SW480 (cell line): ENCODE results near the gene PDE6D.
"Not testable (repeated sequence)": the region's sequence is repeated elsewhere in the genome, so short reads cannot be mapped to it uniquely, and the experiment has no call there.

Experiments
- DNase-seq: peaks from one replicate; pipeline ENCODE4 v3.0.0-alpha.2; 2016; ENCODE audit warnings: low spot score

The PDE6D gene

DNA sequence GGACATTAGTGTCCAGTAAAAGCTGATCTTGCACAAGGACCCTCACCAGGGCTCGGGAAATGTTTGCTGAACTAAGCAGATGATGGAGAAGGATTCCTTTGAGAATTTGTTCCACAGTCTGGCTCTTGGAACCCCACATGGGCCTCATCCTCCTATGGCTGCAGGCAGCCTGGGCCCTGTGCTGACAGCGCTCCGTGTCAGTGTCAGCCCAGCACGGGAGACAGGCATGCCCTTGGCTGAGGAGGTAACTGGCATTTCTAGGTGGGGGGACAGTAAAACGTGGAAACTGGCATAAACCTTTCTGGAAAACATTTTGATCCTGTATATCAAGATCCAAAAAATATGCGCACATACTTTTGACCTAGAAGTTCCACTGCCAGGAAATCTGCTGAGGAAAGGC lies 62.3 kb downstream of the PDE6D start:
- no peak for DNase-seq

DNA sequence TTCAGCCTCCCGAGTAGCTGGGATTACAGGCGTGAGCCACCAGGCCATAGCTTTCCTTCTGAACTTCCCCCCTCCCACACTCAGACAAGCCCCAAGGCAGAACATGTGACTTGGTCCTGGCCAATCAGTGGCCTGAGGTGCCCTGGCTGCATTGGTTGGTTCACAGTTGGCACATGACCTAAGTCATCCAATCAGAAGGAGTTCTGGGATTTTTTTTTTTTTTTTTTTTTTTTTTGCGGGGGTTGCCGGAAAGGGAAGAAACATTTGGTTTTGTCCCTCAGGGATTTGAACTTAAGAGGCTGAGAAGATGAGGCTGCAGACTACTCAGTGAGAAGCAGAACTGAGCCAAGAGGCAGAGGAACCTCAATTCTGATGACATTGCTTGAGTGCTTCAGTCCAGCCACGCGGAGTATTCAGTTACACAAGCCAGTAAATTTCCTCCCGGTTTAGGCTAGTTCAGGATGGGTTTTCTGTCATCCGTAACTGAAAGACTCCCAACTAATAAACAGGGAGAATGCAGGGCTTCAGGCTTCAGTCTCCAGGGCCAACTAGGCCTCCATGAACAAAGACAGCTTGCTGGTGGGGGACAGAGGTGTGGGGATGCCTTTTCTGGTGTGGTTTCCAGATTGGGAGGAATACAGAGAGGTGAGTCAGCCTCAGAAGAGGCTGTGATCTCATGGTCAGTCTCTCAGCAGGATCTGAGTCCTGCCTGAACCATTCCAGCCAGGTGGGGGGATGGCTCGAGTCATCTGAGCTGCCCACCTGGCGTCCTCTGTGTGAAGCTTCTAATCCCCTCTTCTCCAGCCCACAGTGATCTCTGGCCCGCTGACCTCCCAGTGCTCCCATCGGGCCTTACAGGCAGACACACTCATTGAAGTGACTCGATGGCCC lies 63.6 kb downstream of the PDE6D start:
- no peak for DNase-seq

DNA sequence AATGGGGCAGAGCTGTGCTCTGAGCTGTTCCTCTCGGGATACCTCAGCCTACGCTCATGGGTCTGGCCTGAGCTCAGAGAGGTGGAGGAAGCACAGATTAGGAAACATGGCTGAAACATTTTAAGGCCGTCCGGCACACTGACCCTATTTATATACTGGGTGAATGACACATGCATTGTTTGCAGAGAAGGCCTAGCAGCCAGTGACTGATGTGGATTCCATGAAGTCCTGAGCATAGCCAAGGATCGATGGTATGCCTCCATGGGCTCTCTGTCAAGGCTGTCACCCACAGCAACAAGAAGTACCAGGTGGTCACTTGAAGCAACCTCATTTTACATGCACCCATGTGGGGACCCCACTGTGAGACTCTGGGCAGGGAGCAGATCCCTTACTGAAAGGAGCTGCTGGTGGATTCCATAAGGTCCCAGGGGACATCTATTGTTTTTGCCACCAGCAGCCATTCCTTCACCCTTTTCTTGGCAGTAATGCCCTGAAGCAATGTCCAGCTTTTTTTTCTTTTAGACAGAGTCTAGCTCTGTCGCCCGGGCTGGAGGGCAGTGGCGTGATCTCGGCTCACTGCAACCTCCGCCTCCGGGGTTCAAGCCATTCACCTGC lies 64.3 kb downstream of the PDE6D start:
- no peak for DNase-seq

DNA sequence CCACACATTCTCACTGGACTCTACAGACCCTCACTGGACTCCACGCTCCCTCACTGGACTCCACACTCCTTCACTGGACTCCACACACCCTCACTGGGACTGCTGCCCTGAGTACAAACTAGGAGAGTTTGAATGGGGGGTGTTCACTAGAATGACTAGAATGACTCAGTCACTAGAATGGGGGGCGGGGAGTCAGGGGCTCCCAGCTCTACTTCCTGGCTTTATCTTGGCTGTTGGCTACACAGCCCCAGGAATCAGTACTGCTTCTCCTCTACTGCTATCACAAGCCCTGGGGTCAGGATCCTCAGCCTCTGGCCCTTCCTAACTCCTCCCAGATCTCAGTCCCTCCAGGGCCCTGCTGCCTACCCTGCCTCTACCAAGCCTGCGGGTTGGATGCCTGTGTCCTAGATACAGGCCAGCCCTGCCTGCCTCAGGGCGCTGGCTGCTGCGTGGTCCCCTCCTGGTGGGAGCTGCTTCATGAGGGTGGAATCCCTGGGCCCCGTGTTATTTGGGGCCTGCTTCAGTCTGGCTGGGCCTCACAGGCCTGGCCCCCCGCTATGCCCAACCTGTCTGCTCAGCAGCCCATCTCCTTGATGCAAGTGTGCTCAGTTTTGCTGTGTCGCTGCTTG lies 65.0 kb downstream of the PDE6D start:
- no peak for DNase-seq

DNA sequence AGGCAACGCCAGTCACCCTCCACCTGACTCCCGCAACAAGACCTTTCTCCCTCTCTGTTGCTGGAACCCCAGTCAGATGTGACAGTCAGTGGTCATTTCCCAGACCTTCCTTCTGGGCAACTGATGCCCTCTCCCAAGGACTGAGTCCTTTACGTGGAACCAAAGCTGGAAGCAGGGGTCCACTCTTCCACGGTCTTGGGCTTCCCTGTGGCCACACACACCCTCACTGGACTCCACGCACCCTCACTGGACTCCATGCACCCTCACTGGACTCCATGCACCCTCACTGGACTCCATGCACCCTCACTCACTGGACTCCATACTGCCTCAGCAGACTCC lies 65.6 kb downstream of the PDE6D start:
- DNase-seq: no peak

DNA sequence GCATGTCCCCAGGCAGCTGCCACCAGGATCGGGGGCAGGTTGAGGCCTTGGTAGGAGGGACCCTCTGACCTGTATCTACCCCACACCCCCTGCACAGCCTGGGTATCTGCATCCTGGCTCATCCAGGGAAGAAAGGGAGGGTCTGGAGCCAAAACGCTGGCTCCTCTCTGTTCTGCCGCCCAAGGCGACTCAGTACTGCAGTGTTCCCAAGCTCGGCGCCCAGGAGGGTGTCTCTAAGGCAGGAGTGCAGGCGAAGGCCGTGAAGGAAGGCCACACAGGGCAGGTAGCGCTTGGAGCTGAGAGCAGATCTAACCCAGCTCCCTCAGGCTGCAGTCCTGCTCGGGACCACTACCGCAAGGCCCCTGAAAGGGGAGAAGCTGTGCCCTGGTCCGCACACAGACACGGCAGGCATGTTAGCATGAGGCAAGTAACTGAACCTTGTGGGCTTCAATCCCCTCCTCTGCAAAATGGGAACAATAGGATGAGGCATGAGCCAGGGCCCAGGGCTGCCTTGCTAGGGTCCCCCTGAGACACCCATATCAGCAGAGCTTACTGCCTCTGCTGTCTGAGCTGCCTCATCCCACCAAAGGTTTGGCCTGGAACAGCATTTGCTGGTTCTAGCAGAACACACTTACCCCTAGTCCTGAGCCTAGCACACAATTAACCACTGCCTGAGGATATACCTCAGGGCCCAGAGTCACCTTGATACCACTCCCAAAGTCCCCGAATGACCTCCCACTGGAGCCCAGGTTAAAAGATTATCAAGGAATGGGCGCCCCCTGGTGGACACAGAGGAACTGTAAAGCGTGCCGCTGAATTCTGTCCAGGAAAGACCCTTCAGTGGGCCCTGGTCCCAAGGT lies 66.2 kb downstream of the PDE6D start:
- DNase-seq: peak; percentile 68

DNA sequence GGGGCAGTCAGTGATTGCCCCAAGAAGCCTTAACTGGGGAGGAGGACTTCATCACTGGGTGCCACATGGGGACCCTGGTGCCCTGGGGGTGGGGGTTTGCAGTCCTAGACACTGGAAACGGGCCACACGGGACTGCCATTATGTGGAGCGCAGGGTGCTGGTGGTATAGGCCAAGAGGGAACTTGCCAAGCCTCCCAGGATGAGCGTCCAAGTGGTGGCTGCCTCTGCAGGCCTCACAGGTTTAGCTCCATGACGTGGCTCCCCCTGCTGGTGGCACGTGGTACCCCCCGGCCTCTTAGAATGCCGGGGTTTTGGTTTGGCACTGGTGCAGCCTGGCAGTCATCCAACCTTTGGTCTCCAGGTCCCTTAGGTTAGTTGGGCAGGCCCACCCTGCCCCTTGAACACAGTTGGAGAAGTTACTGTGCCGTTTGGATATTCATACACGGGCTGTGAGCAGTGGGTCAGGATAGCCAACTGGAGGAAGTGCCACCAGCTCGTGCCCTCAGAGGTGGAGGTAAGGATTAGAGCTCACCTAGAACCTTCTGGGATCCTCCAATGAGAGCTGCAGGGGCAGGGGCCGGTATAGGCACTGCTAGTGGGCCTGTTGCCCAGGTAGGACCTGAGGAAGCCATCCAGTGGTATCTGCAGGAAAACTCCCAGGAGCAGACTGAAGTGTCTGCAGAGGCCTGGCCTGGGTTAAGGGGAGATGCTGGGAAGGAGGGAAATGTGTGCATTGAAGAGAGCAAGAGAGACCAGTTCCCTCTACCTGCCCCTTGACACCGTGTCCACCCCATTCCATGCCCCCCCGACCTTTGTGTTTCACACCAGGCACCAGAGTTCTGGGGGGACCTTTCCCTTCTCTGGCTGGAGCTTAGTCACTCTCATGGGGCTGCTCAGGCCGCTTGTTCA lies 67.1 kb downstream of the PDE6D start:
- peak; percentile 73 for DNase-seq

DNA sequence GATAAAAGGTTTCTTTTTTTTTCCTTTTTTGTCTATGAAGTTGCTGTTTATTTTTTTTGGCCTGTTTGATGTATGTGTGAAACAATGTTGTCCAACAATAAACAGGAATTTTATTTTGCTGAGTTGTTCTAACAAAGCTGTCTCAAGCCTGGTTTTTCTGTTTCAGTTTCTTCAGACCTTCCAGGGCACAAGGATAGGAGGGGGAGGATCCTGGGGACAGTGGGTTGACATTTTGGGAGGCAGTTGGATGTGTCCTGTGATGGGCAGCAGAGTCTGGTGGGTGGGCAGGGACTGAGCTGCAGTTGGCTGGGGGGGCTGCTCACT lies 67.7 kb downstream of the PDE6D start:
- DNase-seq: not testable (repeated sequence)

DNA sequence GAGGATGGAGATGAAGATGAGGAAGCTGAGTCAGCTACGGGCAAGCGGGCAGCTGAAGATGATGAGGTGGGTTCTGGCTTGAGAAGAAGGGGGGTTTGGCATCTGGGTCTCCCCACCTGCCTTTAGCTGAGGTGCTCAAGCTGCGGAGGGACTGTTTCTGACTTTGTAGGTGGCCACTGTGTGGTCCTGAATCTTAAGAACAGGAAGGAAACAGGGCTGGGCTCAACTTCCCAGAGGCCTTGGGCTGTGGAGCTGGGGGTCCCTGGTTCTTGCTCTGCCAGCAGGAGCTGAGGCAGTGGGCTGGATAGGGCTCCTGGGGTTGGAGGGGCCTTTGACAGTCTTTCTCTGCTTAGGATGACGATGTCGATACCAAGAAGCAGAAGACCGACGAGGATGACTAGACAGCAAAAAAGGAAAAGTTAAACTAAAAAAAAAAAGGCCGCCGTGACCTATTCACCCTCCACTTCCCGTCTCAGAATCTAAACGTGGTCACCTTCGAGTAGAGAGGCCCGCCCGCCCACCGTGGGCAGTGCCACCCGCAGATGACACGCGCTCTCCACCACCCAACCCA lies 68.5 kb downstream of the PDE6D start:
- not testable (repeated sequence) for DNase-seq

DNA sequence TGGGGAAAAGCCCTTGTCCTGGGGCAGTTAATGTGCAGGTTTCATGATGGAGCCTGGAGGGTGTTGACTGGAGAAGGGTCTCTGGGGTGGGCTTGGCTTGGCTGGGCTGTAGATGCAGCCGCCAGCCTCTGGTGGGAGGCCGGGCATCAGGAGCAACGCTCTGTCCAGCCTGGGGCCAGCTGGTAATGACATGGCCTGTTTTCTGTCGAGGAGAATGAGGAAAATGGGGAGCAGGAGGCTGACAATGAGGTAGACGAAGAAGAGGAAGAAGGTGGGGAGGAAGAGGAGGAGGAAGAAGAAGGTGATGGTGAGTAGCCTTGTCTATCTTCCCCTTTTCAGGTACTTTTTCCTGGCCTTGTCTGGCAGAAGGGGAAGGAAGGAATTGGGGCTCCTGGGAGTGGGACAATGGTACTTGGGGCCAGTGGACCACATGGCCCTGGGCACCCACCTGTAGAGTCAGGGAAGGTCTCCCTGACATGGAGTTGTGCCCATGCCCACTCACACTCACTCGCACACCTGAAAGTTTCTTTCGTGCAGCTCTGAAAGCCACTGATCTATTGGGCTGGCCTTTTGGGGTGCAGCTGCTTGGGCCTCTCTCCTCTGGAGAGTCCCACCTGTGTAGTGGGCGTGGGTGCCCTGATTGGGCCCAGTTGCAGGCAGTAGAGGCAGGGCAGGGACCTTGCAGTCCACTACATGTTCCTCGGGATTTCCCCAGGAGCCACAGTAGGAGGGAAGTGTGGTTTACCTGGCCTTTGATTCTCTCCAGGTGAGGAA lies 69.2 kb downstream of the PDE6D start:
- DNase-seq: no peak

DNA sequence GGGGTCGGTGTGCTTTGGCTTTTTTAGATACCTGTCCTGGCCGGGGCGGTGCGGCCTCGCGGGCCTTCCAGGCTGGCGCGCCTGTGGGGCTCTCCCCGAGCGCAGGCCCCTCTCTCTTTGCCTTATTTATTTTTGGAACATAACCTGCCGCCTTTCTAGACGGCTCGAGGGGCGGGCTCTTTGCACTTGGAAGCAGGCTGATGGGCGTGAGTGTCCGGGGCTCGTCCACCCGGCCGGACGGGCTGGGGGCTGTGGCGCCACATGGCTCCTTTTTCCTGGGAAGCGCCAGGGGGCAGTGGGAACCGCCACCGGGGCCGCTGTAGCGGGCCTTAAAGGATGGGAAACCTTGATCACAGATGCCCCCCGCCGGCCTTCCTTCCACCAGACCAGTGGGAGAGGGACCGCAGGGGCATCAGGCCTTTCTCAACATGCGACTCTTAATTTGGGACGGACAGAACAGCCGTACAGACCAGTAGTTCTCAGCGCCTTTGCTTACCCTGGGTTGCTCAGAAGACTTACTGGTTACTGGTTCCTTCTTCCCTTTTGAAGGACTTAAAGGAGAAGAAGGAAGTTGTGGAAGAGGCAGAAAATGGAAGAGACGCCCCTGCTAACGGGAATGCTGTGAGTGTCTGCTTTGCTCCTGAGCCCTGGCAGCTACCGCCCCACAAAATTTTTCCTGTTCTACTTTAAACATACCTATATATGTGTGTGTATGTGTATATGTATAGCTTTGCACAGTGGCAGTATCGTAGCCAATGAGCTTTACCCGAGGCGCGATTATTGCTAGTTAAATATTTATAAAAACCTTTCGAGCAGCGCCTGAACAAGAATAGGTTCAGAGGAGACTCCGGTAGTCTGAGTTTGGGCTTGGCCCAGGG lies 70.0 kb downstream of the PDE6D start:
- no peak for DNase-seq

DNA sequence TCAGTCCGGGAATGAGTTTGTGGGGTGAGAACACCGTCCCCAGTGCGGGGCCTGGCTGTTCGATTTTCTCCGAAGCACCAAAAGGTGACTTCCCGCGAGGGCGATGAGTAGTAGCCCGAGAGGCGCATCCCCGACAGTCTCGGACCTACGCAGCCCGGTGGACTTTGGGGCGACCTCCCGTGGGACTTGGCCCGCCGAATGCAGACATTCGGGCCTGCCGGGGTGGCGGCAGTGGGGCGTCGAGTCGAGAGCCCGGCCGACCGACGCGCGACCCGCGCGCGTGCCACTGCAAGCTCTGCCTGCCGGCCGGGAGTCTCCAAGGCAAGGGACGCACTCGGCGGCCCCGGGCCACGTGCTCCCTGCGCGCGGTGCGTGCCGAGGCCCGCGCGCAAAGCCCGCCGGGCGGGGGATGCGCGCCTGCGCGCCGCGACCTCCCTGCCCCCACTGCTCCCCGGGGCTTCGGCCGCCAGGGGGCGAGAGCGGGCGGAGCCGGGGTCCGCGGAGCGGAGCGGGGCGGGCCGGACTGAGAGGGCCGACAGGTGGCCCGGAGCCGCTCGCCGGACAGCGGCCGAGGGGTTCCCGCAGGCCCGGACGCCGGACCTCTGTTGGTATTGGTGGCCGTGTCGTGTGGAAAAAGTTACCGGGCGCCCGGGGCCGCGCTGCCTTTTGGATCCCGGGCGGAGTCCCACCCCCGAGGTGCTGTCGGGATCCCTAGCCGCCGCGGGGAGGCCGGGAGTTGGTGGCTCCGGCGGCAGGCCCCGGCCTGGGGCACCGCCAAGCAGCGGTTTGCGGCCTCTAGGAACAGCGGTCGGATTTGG lies 70.9 kb downstream of the PDE6D start:
- DNase-seq: peak; percentile 77

DNA sequence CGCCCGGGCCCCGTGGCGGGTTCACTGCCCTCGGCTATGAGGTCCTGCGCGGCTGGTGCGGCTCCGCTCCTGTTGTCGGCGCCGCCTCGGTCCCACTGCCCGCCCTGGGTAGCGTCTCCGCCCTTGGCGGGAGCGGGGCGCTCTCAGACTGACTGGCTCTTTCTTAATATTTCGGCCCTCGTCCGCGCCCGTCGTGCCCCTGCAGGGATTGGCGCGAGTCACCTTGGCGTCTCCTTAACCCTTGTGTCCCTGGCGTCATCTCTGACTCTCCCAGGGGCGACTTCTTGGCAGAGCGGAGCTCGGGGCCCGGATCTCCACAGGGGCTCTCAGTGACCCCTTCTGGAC lies 71.5 kb downstream of the PDE6D start:
- no peak for DNase-seq

DNA sequence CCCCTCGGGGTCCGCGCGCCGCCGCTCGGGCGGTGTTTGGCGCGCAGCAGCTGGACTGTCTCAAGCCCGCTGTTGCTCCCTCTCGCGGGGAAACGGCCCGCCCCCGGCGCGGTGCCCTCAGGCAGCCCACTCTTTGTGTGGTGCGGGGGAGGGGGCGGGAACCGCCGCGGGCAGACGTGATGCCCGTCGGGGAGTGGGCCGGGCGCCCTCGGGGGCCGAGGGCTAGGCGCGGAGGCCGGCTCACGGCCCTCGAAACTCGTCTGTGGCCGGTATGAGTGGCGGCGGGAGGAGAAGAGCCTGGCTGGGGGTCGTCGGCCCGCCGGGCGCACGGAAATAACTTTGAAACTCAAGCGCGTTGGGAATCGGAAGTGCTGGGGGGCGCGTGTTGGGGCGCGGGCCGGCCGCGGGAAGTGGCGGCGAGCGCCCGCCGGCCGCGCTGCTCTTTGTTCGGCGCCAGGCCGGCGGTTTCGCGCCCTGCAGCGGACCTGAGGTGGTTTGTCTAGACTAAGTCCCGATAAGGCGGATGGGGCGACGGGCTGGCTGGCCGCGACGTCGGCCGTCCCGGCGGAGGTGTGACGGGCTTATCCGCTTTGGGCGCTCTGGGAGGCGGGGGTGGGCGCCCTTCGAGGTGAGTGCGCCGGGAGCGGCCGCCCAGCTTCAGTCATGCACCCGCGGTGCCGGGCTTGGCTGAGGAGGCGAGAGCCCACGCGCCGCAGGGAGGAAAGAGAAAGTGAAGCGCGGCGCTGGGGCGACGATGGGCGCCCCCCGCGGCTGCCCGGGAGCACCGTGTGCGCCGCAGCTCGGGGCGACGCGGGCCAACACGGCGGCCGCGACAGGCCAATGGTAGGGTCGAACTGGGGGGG lies 72.1 kb downstream of the PDE6D start:
- no peak for DNase-seq

DNA sequence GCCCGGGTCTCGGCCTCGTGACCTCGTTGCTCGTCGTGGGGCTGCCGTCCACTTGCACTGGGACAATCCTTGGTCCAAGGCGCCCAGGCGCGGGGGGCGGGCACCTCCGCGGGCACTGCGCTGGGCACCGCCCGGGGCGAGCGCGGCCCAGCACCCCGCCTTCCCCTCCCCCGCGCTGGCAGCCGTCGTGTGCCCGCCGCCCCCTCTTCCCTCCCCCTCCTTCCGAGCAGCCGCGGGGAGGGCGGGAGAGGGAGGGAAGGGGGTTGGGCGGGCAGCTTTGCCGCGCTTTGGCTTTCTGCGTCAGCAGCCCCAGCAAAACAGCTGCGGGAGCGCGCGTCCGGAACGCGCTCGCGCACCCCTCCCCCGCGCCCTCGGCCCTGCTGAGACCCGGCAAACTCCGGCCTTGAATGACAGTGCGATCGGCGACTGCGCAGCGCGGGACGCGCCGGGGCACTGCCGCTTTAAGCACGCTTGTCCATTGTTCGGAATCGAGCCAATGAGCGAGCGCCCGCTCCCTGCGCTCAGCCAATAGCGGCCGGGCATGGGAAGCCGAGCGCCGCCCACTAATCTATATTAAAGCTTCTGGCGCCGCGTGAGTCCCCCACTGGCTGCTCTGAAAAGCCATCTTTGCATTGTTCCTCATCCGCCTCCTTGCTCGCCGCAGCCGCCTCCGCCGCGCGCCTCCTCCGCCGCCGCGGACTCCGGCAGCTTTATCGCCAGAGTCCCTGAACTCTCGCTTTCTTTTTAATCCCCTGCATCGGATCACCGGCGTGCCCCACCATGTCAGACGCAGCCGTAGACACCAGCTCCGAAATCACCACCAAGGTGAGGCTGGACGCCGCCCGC lies 72.9 kb downstream of the PDE6D start, which contains the start of gene PTMA:
TSS of gene PTMA (plus strand) at position 599 of the 846 bp plus-strand sequence. CDS start at position 781, 182 bp downstream.
- DNase-seq: peak; percentile 97

DNA sequence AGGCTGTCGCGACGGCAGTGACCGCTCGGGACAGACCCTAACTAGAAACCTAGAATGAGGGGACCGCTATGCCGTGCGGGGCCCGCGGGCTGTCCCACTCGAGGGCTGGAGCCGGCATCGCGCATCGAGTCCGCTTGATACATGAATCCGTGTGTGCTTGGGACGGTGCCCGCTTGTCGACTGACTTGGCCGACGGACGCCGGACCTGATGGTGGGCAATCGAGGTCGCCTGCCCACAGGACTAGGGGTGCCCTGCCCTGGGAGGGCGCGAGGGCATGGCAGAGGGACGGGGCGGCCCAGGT lies 73.5 kb downstream of the PDE6D start:
- DNase-seq: peak; percentile 46
